HepG2 (cell line): Measurements from ENCODE around the gene CD207. TPM values are rescaled to one million over a fixed set of nuclear protein-coding genes. Genes with fewer than 3 reads are reported as not detected.

Experiments used
- CAMTA2 ChIP-seq: sonication (generic); formaldehyde crosslinking; IDR thresholded peaks from 2 replicates; pipeline ENCODE4 v1.4.0; 2020; ENCODE audit warnings: mild to moderate bottlenecking, missing genetic modification reagents, borderline replicate concordance
- CBX5 ChIP-seq: sonication (generic); formaldehyde crosslinking; IDR thresholded peaks from 2 replicates; pipeline ENCODE4 v1.4.0; 2020; ENCODE audit warnings: missing genetic modification reagents, borderline replicate concordance
- KMT2B ChIP-seq: IDR thresholded peaks from 2 replicates; pipeline ENCODE4 v1.6.1; 2016; ENCODE audit warnings: missing genetic modification reagents, missing compliant biosample characterization
- MATR3 ChIP-seq: sonication (generic); formaldehyde crosslinking; IDR thresholded peaks from 2 replicates; pipeline ENCODE4 v1.4.0; 2020; ENCODE audit warnings: missing genetic modification reagents
- REPIN1 ChIP-seq: sonication (generic); formaldehyde crosslinking; IDR thresholded peaks from 2 replicates; pipeline ENCODE4 v1.8.0; 2022; ENCODE audit warnings: missing genetic modification reagents, low read depth, mild to moderate bottlenecking, borderline replicate concordance
- TOE1 ChIP-seq: sonication (generic); formaldehyde crosslinking; IDR thresholded peaks from 2 replicates; pipeline ENCODE4 v1.4.0; 2020; ENCODE audit warnings: mild to moderate bottlenecking, missing genetic modification reagents
- ZBTB25 ChIP-seq: IDR thresholded peaks from 2 replicates; pipeline ENCODE4 v1.6.1; 2018; ENCODE audit warnings: missing genetic modification reagents
- ZFYVE20 ChIP-seq: sonication (generic); formaldehyde crosslinking; IDR thresholded peaks from 2 replicates; pipeline ENCODE4 v1.8.0; 2023; ENCODE audit warnings: low read depth, mild to moderate bottlenecking, moderate library complexity, missing genetic modification reagents, borderline replicate concordance
- ZNF10 ChIP-seq: sonication (generic); formaldehyde crosslinking; IDR thresholded peaks from 2 replicates; pipeline ENCODE4 v1.4.0; 2020; ENCODE audit warnings: mild to moderate bottlenecking, low read depth, missing genetic modification reagents, borderline replicate concordance
- ZNF749 ChIP-seq: sonication (generic); formaldehyde crosslinking; IDR thresholded peaks from 2 replicates; pipeline ENCODE4 v1.8.0; 2022; ENCODE audit warnings: mild to moderate bottlenecking, missing genetic modification reagents, moderate library complexity, borderline replicate concordance
- ZNF879 ChIP-seq: sonication (generic); formaldehyde crosslinking; IDR thresholded peaks from 2 replicates; pipeline ENCODE4 v1.8.1; 2023; ENCODE audit warnings: missing genetic modification reagents
- polyA plus RNA-seq, 8 experiments: library from polyadenylated mRNA; depleted of rRNA in 3 of 8; stranded (reverse) in 7 of 8; unstranded in 1 of 8; fragments of >200 nt; fragmentation: Illumina TruSeq in 4 of 8; extraction: Trizol in 4 of 8; gene quantifications; 2 replicates each; pipeline versions ENCODE4 v1.2.1 to v1.2.3, GENCODE V29; 2011 to 2016; ENCODE audit warnings: low read depth in 4 of 8, missing spikeins in 1 of 8, mixed read lengths in 1 of 8; ENCODE audit not compliant: insufficient read depth in 1 of 8
- total RNA-seq, 5 experiments: library from RNA; depleted of rRNA; stranded (reverse); fragments of >200 nt; fragmentation: Illumina TruSeq; extraction: Trizol; gene quantifications; 2 replicates each; pipeline ENCODE4 v1.2.3, GENCODE V29; 2016; ENCODE audit warnings: low read depth in 1 of 5
- TF ChIP-seq, protein P1 (sequence below): sonication (generic); formaldehyde crosslinking; IDR thresholded peaks from 2 replicates; pipeline ENCODE4 v1.5.0; 2020; ENCODE audit warnings: mild to moderate bottlenecking, missing genetic modification reagents, borderline replicate concordance
- TF ChIP-seq, protein P2 (sequence below): sonication (generic); formaldehyde crosslinking; IDR thresholded peaks from 2 replicates; pipeline ENCODE4 v1.9.0; 2021; ENCODE audit warnings: mild to moderate bottlenecking, missing genetic modification reagents

CD207 gene
- total and polyA plus RNA-seq, 2 of the 13 experiments (the other 11 are each of a cell fraction or from before 2014, with no cell fraction given), result 0.09 to 0.15 TPM

DNA sequence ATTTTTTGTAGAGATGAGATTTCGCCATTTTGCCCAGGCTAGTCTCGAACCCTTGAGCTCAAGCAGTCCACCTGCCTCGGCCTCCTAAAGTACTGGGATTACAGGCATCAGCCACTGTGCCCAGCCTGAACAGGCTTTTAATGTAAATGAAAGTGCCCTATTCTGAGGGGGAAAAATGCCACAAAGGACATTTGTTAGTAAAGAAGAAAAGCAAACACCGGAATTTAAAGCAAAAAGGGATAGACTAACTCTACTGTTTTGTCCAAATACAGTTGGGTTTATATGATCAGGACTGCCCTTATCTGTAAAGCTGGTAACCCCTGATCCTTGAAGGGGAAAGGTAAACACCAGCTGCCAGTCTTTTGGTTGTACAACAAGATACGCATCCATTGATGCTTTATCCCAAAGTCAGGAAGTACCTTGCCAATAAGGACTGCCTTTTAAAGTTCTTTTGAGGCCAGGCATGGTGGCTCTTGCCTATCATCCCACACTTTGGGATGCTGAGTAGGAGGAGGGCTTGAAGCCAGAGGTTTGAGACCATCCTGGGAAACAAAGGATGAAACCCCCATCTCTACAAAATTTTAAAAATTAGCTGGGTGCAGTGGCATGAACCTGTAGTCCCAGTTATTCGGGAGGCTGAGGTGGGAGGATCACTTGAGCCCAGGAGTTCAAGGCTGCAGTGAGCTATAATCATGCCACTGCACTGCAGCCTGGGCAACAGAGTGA, 28.4 kb downstream of the CD207 start (continued):
- TF ChIP-seq ZNF10 (CRISPR knock-in tag) (no peak), CBX5 (CRISPR knock-in tag) (0 out of 2 replicates have a peak, but pooled peaks have one; percentile 24), TOE1 (no peak), REPIN1 (CRISPR knock-in tag) (peak; percentile 67; the same call in 1 of the 2 replicates), ZFYVE20 (CRISPR knock-in tag) (no peak), KMT2B (no peak), ZBTB25 (CRISPR knock-in tag) (peak; percentile 76; the same call in 1 of the 2 replicates), CAMTA2 (CRISPR knock-in tag) (no peak), MATR3 (CRISPR knock-in tag) (no peak), ZNF749 (CRISPR knock-in tag) (no peak; the same call in 1 of the 2 replicates), ZNF879 (CRISPR knock-in tag) (no peak)
- TF ChIP-seq, protein P1, sequence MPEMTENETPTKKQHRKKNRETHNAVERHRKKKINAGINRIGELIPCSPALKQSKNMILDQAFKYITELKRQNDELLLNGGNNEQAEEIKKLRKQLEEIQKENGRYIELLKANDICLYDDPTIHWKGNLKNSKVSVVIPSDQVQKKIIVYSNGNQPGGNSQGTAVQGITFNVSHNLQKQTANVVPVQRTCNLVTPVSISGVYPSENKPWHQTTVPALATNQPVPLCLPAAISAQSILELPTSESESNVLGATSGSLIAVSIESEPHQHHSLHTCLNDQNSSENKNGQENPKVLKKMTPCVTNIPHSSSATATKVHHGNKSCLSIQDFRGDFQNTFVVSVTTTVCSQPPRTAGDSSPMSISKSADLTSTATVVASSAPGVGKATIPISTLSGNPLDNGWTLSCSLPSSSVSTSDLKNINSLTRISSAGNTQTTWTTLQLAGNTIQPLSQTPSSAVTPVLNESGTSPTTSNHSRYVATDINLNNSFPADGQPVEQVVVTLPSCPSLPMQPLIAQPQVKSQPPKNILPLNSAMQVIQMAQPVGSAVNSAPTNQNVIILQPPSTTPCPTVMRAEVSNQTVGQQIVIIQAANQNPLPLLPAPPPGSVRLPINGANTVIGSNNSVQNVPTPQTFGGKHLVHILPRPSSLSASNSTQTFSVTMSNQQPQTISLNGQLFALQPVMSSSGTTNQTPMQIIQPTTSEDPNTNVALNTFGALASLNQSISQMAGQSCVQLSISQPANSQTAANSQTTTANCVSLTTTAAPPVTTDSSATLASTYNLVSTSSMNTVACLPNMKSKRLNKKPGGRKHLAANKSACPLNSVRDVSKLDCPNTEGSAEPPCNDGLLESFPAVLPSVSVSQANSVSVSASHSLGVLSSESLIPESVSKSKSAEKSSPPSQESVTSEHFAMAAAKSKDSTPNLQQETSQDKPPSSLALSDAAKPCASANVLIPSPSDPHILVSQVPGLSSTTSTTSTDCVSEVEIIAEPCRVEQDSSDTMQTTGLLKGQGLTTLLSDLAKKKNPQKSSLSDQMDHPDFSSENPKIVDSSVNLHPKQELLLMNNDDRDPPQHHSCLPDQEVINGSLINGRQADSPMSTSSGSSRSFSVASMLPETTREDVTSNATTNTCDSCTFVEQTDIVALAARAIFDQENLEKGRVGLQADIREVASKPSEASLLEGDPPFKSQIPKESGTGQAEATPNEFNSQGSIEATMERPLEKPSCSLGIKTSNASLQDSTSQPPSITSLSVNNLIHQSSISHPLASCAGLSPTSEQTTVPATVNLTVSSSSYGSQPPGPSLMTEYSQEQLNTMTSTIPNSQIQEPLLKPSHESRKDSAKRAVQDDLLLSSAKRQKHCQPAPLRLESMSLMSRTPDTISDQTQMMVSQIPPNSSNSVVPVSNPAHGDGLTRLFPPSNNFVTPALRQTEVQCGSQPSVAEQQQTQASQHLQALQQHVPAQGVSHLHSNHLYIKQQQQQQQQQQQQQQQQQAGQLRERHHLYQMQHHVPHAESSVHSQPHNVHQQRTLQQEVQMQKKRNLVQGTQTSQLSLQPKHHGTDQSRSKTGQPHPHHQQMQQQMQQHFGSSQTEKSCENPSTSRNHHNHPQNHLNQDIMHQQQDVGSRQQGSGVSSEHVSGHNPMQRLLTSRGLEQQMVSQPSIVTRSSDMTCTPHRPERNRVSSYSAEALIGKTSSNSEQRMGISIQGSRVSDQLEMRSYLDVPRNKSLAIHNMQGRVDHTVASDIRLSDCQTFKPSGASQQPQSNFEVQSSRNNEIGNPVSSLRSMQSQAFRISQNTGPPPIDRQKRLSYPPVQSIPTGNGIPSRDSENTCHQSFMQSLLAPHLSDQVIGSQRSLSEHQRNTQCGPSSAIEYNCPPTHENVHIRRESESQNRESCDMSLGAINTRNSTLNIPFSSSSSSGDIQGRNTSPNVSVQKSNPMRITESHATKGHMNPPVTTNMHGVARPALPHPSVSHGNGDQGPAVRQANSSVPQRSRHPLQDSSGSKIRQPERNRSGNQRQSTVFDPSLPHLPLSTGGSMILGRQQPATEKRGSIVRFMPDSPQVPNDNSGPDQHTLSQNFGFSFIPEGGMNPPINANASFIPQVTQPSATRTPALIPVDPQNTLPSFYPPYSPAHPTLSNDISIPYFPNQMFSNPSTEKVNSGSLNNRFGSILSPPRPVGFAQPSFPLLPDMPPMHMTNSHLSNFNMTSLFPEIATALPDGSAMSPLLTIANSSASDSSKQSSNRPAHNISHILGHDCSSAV (CRISPR knock-in tag), result no peak
- TF ChIP-seq, protein P2, sequence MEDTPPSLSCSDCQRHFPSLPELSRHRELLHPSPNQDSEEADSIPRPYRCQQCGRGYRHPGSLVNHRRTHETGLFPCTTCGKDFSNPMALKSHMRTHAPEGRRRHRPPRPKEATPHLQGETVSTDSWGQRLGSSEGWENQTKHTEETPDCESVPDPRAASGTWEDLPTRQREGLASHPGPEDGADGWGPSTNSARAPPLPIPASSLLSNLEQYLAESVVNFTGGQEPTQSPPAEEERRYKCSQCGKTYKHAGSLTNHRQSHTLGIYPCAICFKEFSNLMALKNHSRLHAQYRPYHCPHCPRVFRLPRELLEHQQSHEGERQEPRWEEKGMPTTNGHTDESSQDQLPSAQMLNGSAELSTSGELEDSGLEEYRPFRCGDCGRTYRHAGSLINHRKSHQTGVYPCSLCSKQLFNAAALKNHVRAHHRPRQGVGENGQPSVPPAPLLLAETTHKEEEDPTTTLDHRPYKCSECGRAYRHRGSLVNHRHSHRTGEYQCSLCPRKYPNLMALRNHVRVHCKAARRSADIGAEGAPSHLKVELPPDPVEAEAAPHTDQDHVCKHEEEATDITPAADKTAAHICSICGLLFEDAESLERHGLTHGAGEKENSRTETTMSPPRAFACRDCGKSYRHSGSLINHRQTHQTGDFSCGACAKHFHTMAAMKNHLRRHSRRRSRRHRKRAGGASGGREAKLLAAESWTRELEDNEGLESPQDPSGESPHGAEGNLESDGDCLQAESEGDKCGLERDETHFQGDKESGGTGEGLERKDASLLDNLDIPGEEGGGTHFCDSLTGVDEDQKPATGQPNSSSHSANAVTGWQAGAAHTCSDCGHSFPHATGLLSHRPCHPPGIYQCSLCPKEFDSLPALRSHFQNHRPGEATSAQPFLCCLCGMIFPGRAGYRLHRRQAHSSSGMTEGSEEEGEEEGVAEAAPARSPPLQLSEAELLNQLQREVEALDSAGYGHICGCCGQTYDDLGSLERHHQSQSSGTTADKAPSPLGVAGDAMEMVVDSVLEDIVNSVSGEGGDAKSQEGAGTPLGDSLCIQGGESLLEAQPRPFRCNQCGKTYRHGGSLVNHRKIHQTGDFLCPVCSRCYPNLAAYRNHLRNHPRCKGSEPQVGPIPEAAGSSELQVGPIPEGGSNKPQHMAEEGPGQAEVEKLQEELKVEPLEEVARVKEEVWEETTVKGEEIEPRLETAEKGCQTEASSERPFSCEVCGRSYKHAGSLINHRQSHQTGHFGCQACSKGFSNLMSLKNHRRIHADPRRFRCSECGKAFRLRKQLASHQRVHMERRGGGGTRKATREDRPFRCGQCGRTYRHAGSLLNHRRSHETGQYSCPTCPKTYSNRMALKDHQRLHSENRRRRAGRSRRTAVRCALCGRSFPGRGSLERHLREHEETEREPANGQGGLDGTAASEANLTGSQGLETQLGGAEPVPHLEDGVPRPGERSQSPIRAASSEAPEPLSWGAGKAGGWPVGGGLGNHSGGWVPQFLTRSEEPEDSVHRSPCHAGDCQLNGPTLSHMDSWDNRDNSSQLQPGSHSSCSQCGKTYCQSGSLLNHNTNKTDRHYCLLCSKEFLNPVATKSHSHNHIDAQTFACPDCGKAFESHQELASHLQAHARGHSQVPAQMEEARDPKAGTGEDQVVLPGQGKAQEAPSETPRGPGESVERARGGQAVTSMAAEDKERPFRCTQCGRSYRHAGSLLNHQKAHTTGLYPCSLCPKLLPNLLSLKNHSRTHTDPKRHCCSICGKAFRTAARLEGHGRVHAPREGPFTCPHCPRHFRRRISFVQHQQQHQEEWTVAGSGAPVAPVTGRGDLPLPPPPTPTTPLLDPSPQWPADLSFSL (CRISPR knock-in tag), result no peak
